AG04450 (cell line): ENCODE measurements around the gene SPCS2. TPM values are rescaled to one million over a fixed set of nuclear protein-coding genes. Genes with fewer than 3 reads are reported as not detected.

Source experiments
- CTCF ChIA-PET: fragments of 300-600, 350-600 bp; formaldehyde crosslinking; extraction: SDS; loops from one replicate; lab custom pipeline; 2022; ENCODE audit warnings: antibody characterized with exemption, inconsistent platforms; lab: Charles Lee
- POLR2A ChIA-PET: fragments of 350-600 bp; formaldehyde crosslinking; extraction: SDS; loops from one replicate; lab custom pipeline; 2021; ENCODE audit warnings: antibody characterized with exemption, inconsistent platforms; lab: Yijun Ruan, JAX
- DNase-seq: peaks from one replicate; pipeline ENCODE4 v3.0.0-alpha.2; 2011; ENCODE audit warnings: low read depth, low spot score
- H3K27ac ChIP-seq: one replicate; pipeline ENCODE4 v1.5.1; 2012; ENCODE audit warnings: low read depth, low read length, control low read depth
- H3K27me3 ChIP-seq: one replicate; pipeline ENCODE4 v1.6.0; 2012; ENCODE audit warnings: low read length; ENCODE audit not compliant: control insufficient read depth, insufficient read depth
- H3K4me3 ChIP-seq: 2 replicates; pipeline ENCODE4 v1.5.1; 2011; ENCODE audit warnings: mild to moderate bottlenecking, low read depth, low read length, control low read depth
- H3K9me3 ChIP-seq: 2 replicates; pipeline ENCODE4 v1.5.1; 2012; ENCODE audit warnings: low read length; ENCODE audit not compliant: control insufficient read depth, insufficient read depth
- CTCF ChIP-seq: IDR thresholded peaks from 2 replicates; pipeline ENCODE4 v1.5.1; 2011; ENCODE audit warnings: low read depth, low read length, control low read depth, inconsistent platforms
- polyA plus RNA-seq: library from polyadenylated mRNA; depleted of rRNA; stranded (reverse); fragments of >200 nt; gene quantifications from 2 replicates; pipeline ENCODE4 v1.2.3, GENCODE V29; 2011

Gene SPCS2
- polyA plus RNA-seq, 1 experiment, result 195 TPM

- no peak overlapping the region for H3K27ac ChIP-seq
- no peak for TF ChIP-seq CTCF
- ChIA-PET CTCF (no interaction called here), POLR2A (no interaction called here)
- no peaks in the 10 kb centered on the region for H3K27me3 ChIP-seq
- no peak for DNase-seq
- no peaks in the 10 kb centered on the region for H3K9me3 ChIP-seq
- no peak overlapping the region for H3K4me3 ChIP-seq
These were observed 13.8 kb upstream of the SPCS2 start for GRCh38 chr11:74935285-74935684.

- POLR2A ChIA-PET, result no interaction called here
- CTCF ChIA-PET, result no interaction called here
- no peak for TF ChIP-seq CTCF
These were observed 13.0 kb upstream of the SPCS2 start for GRCh38 chr11:74936087-74936486.

GRCh38 chr11:74936976-74937375 is 12.1 kb upstream of the SPCS2 start:
- Histone ChIP-seq H3K4me3 (no peak overlapping the region), H3K9me3 (no peaks in the 10 kb centered on the region), H3K27me3 (no peaks in the 10 kb centered on the region), H3K27ac (no peak overlapping the region)
- ChIA-PET CTCF (interaction anchor here (0.8 to 7.2 kb wide), 2 partner anchors 7 to 312 kb away, joined by 3 to 63 read pairs; no protein-coding TSS in a partner anchor), POLR2A (no interaction called here)
- TF ChIP-seq CTCF, result no peak
- DNase-seq, result no peak

More at GRCh38 chr11:74936087-74936486, 13.0 kb upstream of the SPCS2 start:
- Histone ChIP-seq H3K27ac (no peak overlapping the region), H3K4me3 (no peak overlapping the region), H3K27me3 (no peaks in the 10 kb centered on the region), H3K9me3 (no peaks in the 10 kb centered on the region)
- no peak for DNase-seq

GRCh38 chr11:74937696-74938475 is 11.2 kb upstream of the SPCS2 start:
- no peak overlapping the region for H3K4me3 ChIP-seq
- H3K9me3 ChIP-seq, result no peaks in the 10 kb centered on the region
- DNase-seq, result no peak
- H3K27ac ChIP-seq, result no peak overlapping the region
- no peaks in the 10 kb centered on the region for H3K27me3 ChIP-seq
- no peak for TF ChIP-seq CTCF
- POLR2A ChIA-PET, result no interaction called here
- CTCF ChIA-PET, result interaction anchor here (0.6 to 7.2 kb wide), 4 partner anchors 8 to 487 kb away, joined by 3 to 63 read pairs (median 8); no protein-coding TSS in a partner anchor

- Histone ChIP-seq H3K27ac (no peak overlapping the region), H3K9me3 (no peaks in the 10 kb centered on the region), H3K4me3 (no peak overlapping the region), H3K27me3 (no peaks in the 10 kb centered on the region)
- CTCF ChIA-PET, result interaction anchor here (0.5 to 7.2 kb wide), 3 partner anchors 9 to 23 kb away, joined by 3 to 63 read pairs (median 4); no protein-coding TSS in a partner anchor
- no peak for DNase-seq
- POLR2A ChIA-PET, result no interaction called here
- no peak for TF ChIP-seq CTCF
These were observed 7.6 kb upstream of the SPCS2 start for GRCh38 chr11:74941492-74941891.
